Measurements from ENCODE around the gene DLGAP1. TPM values are rescaled to one million over a fixed set of nuclear protein-coding genes. Genes with fewer than 3 reads are reported as not detected.

The DLGAP1 gene
- polyA plus RNA-seq, 1 of the 3 experiments (the other 2 are of a cell fraction): not detected

DNA sequence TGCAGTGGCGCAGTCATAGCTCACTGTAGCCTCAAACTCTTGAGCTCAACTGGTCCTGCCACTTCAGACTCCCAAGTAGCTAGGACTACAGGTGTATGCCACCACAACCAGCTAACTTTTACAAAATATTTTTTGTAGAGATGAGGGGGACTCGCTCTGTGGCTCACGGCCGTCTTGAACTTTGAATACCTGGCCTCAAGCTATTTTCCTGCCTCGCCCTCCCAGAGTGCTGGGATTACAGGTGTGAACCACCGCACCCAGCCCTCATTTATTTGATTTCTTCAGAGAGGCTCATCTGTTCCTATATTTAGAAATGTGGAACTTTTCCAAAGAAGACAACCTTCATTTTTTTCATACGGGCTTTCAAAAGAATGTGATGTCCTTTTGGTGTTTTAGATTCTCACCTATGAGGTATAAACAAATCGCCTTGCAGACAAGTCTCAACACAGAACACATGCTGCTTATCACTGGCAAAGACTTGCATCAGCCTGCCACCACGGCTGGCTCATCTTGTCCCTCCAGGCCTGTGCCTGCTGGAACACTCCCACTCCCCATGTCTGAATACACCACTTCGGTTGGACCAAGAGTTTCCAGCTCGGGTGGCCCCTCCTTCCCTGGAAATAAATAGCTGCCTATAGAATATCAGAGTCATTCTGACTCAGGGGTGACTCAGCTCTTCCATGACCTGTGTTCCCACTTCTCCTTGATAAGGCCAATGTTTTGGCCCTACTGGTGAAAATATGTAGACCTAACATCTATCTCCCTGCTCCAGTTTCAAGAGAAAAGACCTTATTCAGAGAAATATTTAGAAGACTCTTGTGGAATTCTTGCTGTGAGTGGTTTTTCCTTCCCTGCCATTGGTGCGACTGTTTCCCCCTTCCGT is 802.5 kb downstream of the DLGAP1 start (continued):
- TF ChIP-seq, protein P1, sequence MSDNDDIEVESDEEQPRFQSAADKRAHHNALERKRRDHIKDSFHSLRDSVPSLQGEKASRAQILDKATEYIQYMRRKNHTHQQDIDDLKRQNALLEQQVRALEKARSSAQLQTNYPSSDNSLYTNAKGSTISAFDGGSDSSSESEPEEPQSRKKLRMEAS (IDR thresholded peaks at IDR 0.05; ENCODE audit: low read depth): peak; percentile 79
- TF ChIP-seq RCOR1 (IDR thresholded peaks at IDR 0.05; ENCODE audit: low read length) (no peak), RXRA (IDR thresholded peaks at IDR 0.05; ENCODE audit: borderline replicate concordance, low read depth) (peak; percentile 71; the same call in 1 of the 2 replicates), JUND (IDR thresholded peaks at IDR 0.05) (peak; percentile 94), TAF1 (IDR thresholded peaks at IDR 0.05; ENCODE audit: borderline replicate concordance, low read depth, low read length) (0 out of 2 replicates have a peak, but pooled peaks have one; percentile 46), GATA2 (CRISPR knock-in tag; IDR thresholded peaks at IDR 0.05) (no peak), NFIC (IDR thresholded peaks at IDR 0.05; ENCODE audit: borderline replicate concordance) (peak; percentile 42; the same call in 1 of the 2 replicates), MEF2A (IDR thresholded peaks at IDR 0.05; ENCODE audit: borderline replicate concordance, low read depth) (peak; percentile 77), TCF12 (IDR thresholded peaks at IDR 0.05) (peak; percentile 67; the same call in 1 of the 2 replicates)
- TF ChIP-seq, protein P2, sequence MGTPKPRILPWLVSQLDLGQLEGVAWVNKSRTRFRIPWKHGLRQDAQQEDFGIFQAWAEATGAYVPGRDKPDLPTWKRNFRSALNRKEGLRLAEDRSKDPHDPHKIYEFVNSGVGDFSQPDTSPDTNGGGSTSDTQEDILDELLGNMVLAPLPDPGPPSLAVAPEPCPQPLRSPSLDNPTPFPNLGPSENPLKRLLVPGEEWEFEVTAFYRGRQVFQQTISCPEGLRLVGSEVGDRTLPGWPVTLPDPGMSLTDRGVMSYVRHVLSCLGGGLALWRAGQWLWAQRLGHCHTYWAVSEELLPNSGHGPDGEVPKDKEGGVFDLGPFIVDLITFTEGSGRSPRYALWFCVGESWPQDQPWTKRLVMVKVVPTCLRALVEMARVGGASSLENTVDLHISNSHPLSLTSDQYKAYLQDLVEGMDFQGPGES (IDR thresholded peaks at IDR 0.05; ENCODE audit: low read depth, low read length): no peak

GRCh38 chr18:3651266-3651665 is 803.8 kb downstream of the DLGAP1 start:
- POLR2A ChIA-PET: no interaction called here
- no peaks in the 10 kb centered on the region for H4K20me1 ChIP-seq (ENCODE audit: insufficient read depth)
- H3K9me2 ChIP-seq: no peaks in the 10 kb centered on the region
- H3K27ac ChIP-seq (ENCODE audit: low read depth in 2 of 2, low read length in 1 of 2): no peak overlapping the region
- no peak for DNase-seq
- no peak overlapping the region for H2AFZ ChIP-seq (ENCODE audit: low read depth)
- H3K9me3 ChIP-seq: no peaks in the 10 kb centered on the region
- CTCF ChIA-PET: interaction anchor here (1.3 kb wide), 1 partner anchor 15 kb away, joined by 7 read pairs; no protein-coding TSS in a partner anchor
- no peak for TF ChIP-seq RFX5 (IDR thresholded peaks at IDR 0.05; ENCODE audit: low read length)
- no peak for TF ChIP-seq MXI1 (IDR thresholded peaks at IDR 0.05; ENCODE audit: low read depth, low read length)
- TF ChIP-seq, protein P3, sequence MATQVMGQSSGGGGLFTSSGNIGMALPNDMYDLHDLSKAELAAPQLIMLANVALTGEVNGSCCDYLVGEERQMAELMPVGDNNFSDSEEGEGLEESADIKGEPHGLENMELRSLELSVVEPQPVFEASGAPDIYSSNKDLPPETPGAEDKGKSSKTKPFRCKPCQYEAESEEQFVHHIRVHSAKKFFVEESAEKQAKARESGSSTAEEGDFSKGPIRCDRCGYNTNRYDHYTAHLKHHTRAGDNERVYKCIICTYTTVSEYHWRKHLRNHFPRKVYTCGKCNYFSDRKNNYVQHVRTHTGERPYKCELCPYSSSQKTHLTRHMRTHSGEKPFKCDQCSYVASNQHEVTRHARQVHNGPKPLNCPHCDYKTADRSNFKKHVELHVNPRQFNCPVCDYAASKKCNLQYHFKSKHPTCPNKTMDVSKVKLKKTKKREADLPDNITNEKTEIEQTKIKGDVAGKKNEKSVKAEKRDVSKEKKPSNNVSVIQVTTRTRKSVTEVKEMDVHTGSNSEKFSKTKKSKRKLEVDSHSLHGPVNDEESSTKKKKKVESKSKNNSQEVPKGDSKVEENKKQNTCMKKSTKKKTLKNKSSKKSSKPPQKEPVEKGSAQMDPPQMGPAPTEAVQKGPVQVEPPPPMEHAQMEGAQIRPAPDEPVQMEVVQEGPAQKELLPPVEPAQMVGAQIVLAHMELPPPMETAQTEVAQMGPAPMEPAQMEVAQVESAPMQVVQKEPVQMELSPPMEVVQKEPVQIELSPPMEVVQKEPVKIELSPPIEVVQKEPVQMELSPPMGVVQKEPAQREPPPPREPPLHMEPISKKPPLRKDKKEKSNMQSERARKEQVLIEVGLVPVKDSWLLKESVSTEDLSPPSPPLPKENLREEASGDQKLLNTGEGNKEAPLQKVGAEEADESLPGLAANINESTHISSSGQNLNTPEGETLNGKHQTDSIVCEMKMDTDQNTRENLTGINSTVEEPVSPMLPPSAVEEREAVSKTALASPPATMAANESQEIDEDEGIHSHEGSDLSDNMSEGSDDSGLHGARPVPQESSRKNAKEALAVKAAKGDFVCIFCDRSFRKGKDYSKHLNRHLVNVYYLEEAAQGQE (IDR thresholded peaks at IDR 0.05; ENCODE audit: low read depth, low read length): no peak
- no peak for TF ChIP-seq CHD2 (IDR thresholded peaks at IDR 0.05; ENCODE audit: low read length, partially characterized antibody)
- TF ChIP-seq NRF1 (IDR thresholded peaks at IDR 0.05; ENCODE audit: low read depth, low read length): no peak
- TF ChIP-seq, protein P2 (IDR thresholded peaks at IDR 0.05; ENCODE audit: low read depth, low read length): no peak
- no peak for TF ChIP-seq SIN3A (IDR thresholded peaks at IDR 0.05; ENCODE audit: borderline replicate concordance, low read depth, low read length)
- TF ChIP-seq, protein P1 (IDR thresholded peaks at IDR 0.05; ENCODE audit: low read depth): no peak
- TF ChIP-seq FOXJ3 (CRISPR knock-in tag; IDR thresholded peaks at IDR 0.05): no peak
- TF ChIP-seq GATA2 (CRISPR knock-in tag; IDR thresholded peaks at IDR 0.05): no peak
- no peak for TF ChIP-seq GABPA (IDR thresholded peaks at IDR 0.05; ENCODE audit: low read depth)
- TF ChIP-seq EP300 (IDR thresholded peaks at IDR 0.05; ENCODE audit: borderline replicate concordance in 1 of 2, low read depth in 1 of 2, low read length in 1 of 2): no peak
- no peak for TF ChIP-seq EZH2phosphoT487 (IDR thresholded peaks at IDR 0.05; ENCODE audit: borderline replicate concordance, low read depth)
- TF ChIP-seq RCOR1 (IDR thresholded peaks at IDR 0.05; ENCODE audit: low read length): no peak
- TF ChIP-seq, protein P4, sequence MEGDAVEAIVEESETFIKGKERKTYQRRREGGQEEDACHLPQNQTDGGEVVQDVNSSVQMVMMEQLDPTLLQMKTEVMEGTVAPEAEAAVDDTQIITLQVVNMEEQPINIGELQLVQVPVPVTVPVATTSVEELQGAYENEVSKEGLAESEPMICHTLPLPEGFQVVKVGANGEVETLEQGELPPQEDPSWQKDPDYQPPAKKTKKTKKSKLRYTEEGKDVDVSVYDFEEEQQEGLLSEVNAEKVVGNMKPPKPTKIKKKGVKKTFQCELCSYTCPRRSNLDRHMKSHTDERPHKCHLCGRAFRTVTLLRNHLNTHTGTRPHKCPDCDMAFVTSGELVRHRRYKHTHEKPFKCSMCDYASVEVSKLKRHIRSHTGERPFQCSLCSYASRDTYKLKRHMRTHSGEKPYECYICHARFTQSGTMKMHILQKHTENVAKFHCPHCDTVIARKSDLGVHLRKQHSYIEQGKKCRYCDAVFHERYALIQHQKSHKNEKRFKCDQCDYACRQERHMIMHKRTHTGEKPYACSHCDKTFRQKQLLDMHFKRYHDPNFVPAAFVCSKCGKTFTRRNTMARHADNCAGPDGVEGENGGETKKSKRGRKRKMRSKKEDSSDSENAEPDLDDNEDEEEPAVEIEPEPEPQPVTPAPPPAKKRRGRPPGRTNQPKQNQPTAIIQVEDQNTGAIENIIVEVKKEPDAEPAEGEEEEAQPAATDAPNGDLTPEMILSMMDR (IDR thresholded peaks at IDR 0.05): no peak
- H3K4me2 ChIP-seq: no peak overlapping the region
- no peak overlapping the region for H3K4me3 ChIP-seq (ENCODE audit: low read depth in 2 of 2, low read length in 1 of 2)
- 84% methylated on average over 9 of the region's 9 CpGs for WGBS (ENCODE audit: low lambda C conversion rate)
- no peak overlapping the region for H3K9ac ChIP-seq
- H3K36me3 ChIP-seq (replicated peaks in 1 of 2; ENCODE audit: control insufficient read depth in 1 of 2, insufficient read depth in 2 of 2, low read length in 1 of 2): no peaks in the 10 kb centered on the region
- H3K79me2 ChIP-seq (ENCODE audit: insufficient read depth): no peaks in the 10 kb centered on the region
- peaks cover 15 to 29% of the 10 kb centered on the region in 2 experiments; a peak in 3 of 4 replicates for H3K4me1 ChIP-seq (ENCODE audit: control insufficient read depth in 1 of 2, insufficient read depth in 2 of 2, low read depth in 1 of 2, low read length in 1 of 2)
- H3K27me3 ChIP-seq (ENCODE audit: insufficient read depth): no peaks in the 10 kb centered on the region
- H3F3A ChIP-seq (replicated peaks; ENCODE audit: insufficient read depth): peaks cover 10% of the 10 kb centered on the region
